HepG2 (cell line): ENCODE data around the gene RPS6KC1. TPM values are rescaled to one million over a fixed set of nuclear protein-coding genes. Genes with fewer than 3 reads are reported as not detected.

Source experiments
- CEBPG ChIP-seq: IDR thresholded peaks from 2 replicates; pipeline ENCODE4 v1.6.1; 2016
- EP300 ChIP-seq, 3 experiments: sonication (generic) in 1 of 3; formaldehyde crosslinking in 1 of 3; IDR thresholded peaks; 2 replicates each; pipeline versions ENCODE4 v1.5.1 to v1.6.1; 2011 to 2020; ENCODE audit warnings: low read depth in 2 of 3, low read length in 2 of 3, borderline replicate concordance in 1 of 3, improper control_type of control experiment in 1 of 3, mild to moderate bottlenecking in 1 of 3, missing genetic modification reagents in 1 of 3, moderate library complexity in 1 of 3
- MXD4 ChIP-seq: IDR thresholded peaks from 2 replicates; pipeline ENCODE4 v1.6.1; 2016; ENCODE audit warnings: mild to moderate bottlenecking, missing biosample characterization, missing genetic modification reagents
- MYC ChIP-seq: sonication (generic); formaldehyde crosslinking; IDR thresholded peaks from 2 replicates; pipeline ENCODE4 v1.9.0; 2021; ENCODE audit warnings: missing genetic modification reagents, borderline replicate concordance
- TBL1XR1 ChIP-seq: fragments of 150-350 bp; IDR thresholded peaks from 2 replicates; pipeline ENCODE4 v1.6.1; 2014; ENCODE audit warnings: borderline replicate concordance, low read length; ENCODE audit not compliant: partially characterized antibody
- XRCC5 ChIP-seq: fragments of 200-400 bp; formaldehyde crosslinking; optimal IDR thresholded peaks from 2 replicates; pipeline ENCODE3; 2017; ENCODE audit warnings: mild to moderate bottlenecking, low read length
- ZNF354B ChIP-seq: sonication (generic); formaldehyde crosslinking; IDR thresholded peaks from 2 replicates; pipeline ENCODE4 v1.8.0; 2022; ENCODE audit warnings: mild to moderate bottlenecking, missing genetic modification reagents
- ZNF567 ChIP-seq: sonication (generic); formaldehyde crosslinking; IDR thresholded peaks from 2 replicates; pipeline ENCODE4 v1.8.1; 2023; ENCODE audit warnings: mild to moderate bottlenecking, missing genetic modification reagents, borderline replicate concordance
- ZNF768 ChIP-seq: sonication (generic); formaldehyde crosslinking; IDR thresholded peaks from 2 replicates; pipeline ENCODE4 v1.4.0; 2020; ENCODE audit warnings: missing genetic modification reagents
- polyA plus RNA-seq, 8 experiments: library from polyadenylated mRNA; depleted of rRNA in 3 of 8; stranded (reverse) in 7 of 8; unstranded in 1 of 8; fragments of >200 nt; fragmentation: Illumina TruSeq in 4 of 8; extraction: Trizol in 4 of 8; gene quantifications; 2 replicates each; pipeline versions ENCODE4 v1.2.1 to v1.2.3, GENCODE V29; 2011 to 2016; ENCODE audit warnings: low read depth in 4 of 8, missing spikeins in 1 of 8, mixed read lengths in 1 of 8; ENCODE audit not compliant: insufficient read depth in 1 of 8
- total RNA-seq, 5 experiments: library from RNA; depleted of rRNA; stranded (reverse); fragments of >200 nt; fragmentation: Illumina TruSeq; extraction: Trizol; gene quantifications; 2 replicates each; pipeline ENCODE4 v1.2.3, GENCODE V29; 2016; ENCODE audit warnings: low read depth in 1 of 5
- TF ChIP-seq, protein P1 (sequence below): sonication (generic); formaldehyde crosslinking; IDR thresholded peaks from 2 replicates; pipeline ENCODE4 v1.4.0; 2020; ENCODE audit warnings: missing genetic modification reagents
- TF ChIP-seq, protein P2 (sequence below): sonication (generic); formaldehyde crosslinking; IDR thresholded peaks from 2 replicates; pipeline ENCODE4 v1.4.0; 2020; ENCODE audit warnings: missing genetic modification reagents
- TF ChIP-seq, protein P3 (sequence below): sonication (generic); IDR thresholded peaks from 2 replicates; pipeline ENCODE4 v1.6.1; 2016; ENCODE audit warnings: low read depth, borderline replicate concordance
- TF ChIP-seq, protein P4 (sequence below): sonication (generic); formaldehyde crosslinking; IDR thresholded peaks from 2 replicates; pipeline ENCODE4 v1.5.0; 2020; ENCODE audit warnings: missing genetic modification reagents
- TF ChIP-seq, protein P5 (sequence below): sonication (generic); formaldehyde crosslinking; IDR thresholded peaks from 2 replicates; pipeline ENCODE4 v1.5.0; 2020; ENCODE audit warnings: missing genetic modification reagents
- TF ChIP-seq, protein P6 (sequence below): sonication (generic); formaldehyde crosslinking; IDR thresholded peaks from 2 replicates; pipeline ENCODE4 v1.4.0; 2020; ENCODE audit warnings: mild to moderate bottlenecking, missing genetic modification reagents

RPS6KC1 gene
- total and polyA plus RNA-seq, 2 of the 13 experiments (the other 11 are each of a cell fraction or from before 2014, with no cell fraction given), result 11.0 to 25.2 TPM

DNA sequence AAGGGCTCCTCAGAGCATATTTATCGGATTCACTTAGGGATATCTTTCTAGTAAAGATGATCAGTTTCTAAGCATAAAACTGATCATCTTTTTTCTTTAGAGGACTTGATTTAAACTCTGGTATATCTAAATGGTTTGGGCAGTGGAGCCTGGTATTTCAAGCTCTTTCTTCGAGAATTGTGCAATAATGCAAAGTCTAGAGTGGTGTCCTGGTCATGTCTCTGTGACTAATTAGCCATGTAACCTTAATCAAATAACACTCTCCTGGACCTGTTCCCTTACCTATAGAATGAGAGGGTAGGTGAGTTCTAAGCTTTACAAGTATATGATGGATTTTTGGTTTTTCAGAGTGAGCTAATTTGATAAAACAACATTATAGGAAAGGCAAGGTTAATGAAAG, 225.2 kb downstream of the RPS6KC1 start (continued):
- TF ChIP-seq, protein P1, sequence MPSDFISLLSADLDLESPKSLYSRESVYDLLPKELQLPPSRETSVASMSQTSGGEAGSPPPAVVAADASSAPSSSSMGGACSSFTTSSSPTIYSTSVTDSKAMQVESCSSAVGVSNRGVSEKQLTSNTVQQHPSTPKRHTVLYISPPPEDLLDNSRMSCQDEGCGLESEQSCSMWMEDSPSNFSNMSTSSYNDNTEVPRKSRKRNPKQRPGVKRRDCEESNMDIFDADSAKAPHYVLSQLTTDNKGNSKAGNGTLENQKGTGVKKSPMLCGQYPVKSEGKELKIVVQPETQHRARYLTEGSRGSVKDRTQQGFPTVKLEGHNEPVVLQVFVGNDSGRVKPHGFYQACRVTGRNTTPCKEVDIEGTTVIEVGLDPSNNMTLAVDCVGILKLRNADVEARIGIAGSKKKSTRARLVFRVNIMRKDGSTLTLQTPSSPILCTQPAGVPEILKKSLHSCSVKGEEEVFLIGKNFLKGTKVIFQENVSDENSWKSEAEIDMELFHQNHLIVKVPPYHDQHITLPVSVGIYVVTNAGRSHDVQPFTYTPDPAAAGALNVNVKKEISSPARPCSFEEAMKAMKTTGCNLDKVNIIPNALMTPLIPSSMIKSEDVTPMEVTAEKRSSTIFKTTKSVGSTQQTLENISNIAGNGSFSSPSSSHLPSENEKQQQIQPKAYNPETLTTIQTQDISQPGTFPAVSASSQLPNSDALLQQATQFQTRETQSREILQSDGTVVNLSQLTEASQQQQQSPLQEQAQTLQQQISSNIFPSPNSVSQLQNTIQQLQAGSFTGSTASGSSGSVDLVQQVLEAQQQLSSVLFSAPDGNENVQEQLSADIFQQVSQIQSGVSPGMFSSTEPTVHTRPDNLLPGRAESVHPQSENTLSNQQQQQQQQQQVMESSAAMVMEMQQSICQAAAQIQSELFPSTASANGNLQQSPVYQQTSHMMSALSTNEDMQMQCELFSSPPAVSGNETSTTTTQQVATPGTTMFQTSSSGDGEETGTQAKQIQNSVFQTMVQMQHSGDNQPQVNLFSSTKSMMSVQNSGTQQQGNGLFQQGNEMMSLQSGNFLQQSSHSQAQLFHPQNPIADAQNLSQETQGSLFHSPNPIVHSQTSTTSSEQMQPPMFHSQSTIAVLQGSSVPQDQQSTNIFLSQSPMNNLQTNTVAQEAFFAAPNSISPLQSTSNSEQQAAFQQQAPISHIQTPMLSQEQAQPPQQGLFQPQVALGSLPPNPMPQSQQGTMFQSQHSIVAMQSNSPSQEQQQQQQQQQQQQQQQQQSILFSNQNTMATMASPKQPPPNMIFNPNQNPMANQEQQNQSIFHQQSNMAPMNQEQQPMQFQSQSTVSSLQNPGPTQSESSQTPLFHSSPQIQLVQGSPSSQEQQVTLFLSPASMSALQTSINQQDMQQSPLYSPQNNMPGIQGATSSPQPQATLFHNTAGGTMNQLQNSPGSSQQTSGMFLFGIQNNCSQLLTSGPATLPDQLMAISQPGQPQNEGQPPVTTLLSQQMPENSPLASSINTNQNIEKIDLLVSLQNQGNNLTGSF, result no peak
- TF ChIP-seq, protein P2, sequence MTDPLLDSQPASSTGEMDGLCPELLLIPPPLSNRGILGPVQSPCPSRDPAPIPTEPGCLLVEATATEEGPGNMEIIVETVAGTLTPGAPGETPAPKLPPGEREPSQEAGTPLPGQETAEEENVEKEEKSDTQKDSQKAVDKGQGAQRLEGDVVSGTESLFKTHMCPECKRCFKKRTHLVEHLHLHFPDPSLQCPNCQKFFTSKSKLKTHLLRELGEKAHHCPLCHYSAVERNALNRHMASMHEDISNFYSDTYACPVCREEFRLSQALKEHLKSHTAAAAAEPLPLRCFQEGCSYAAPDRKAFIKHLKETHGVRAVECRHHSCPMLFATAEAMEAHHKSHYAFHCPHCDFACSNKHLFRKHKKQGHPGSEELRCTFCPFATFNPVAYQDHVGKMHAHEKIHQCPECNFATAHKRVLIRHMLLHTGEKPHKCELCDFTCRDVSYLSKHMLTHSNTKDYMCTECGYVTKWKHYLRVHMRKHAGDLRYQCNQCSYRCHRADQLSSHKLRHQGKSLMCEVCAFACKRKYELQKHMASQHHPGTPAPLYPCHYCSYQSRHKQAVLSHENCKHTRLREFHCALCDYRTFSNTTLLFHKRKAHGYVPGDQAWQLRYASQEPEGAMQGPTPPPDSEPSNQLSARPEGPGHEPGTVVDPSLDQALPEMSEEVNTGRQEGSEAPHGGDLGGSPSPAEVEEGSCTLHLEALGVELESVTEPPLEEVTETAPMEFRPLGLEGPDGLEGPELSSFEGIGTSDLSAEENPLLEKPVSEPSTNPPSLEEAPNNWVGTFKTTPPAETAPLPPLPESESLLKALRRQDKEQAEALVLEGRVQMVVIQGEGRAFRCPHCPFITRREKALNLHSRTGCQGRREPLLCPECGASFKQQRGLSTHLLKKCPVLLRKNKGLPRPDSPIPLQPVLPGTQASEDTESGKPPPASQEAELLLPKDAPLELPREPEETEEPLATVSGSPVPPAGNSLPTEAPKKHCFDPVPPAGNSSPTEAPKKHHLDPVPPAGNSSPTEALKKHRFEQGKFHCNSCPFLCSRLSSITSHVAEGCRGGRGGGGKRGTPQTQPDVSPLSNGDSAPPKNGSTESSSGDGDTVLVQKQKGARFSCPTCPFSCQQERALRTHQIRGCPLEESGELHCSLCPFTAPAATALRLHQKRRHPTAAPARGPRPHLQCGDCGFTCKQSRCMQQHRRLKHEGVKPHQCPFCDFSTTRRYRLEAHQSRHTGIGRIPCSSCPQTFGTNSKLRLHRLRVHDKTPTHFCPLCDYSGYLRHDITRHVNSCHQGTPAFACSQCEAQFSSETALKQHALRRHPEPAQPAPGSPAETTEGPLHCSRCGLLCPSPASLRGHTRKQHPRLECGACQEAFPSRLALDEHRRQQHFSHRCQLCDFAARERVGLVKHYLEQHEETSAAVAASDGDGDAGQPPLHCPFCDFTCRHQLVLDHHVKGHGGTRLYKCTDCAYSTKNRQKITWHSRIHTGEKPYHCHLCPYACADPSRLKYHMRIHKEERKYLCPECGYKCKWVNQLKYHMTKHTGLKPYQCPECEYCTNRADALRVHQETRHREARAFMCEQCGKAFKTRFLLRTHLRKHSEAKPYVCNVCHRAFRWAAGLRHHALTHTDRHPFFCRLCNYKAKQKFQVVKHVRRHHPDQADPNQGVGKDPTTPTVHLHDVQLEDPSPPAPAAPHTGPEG (CRISPR knock-in tag), result no peak
- TF ChIP-seq MYC (CRISPR knock-in tag) (no peak), ZNF354B (no peak), XRCC5 (no peak), ZNF768 (no peak), MXD4 (no peak), EP300 (IDR thresholded peaks at IDR 0.05; ENCODE audit: low read depth in 2 of 2, low read length in 2 of 2) (peak; percentile 16 to 51; a peak in 2 of 4 replicates), EP300 (CRISPR knock-in tag; IDR thresholded peaks at IDR 0.05; ENCODE audit: borderline replicate concordance) (no peak), ZNF567 (CRISPR knock-in tag) (no peak), CEBPG (CRISPR knock-in tag) (peak; percentile 94), TBL1XR1 (no peak)
- TF ChIP-seq, protein P3, sequence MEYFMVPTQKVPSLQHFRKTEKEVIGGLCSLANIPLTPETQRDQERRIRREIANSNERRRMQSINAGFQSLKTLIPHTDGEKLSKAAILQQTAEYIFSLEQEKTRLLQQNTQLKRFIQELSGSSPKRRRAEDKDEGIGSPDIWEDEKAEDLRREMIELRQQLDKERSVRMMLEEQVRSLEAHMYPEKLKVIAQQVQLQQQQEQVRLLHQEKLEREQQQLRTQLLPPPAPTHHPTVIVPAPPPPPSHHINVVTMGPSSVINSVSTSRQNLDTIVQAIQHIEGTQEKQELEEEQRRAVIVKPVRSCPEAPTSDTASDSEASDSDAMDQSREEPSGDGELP, result no peak
- TF ChIP-seq, protein P4, sequence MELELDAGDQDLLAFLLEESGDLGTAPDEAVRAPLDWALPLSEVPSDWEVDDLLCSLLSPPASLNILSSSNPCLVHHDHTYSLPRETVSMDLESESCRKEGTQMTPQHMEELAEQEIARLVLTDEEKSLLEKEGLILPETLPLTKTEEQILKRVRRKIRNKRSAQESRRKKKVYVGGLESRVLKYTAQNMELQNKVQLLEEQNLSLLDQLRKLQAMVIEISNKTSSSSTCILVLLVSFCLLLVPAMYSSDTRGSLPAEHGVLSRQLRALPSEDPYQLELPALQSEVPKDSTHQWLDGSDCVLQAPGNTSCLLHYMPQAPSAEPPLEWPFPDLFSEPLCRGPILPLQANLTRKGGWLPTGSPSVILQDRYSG (CRISPR knock-in tag), result no peak
- TF ChIP-seq, protein P5, sequence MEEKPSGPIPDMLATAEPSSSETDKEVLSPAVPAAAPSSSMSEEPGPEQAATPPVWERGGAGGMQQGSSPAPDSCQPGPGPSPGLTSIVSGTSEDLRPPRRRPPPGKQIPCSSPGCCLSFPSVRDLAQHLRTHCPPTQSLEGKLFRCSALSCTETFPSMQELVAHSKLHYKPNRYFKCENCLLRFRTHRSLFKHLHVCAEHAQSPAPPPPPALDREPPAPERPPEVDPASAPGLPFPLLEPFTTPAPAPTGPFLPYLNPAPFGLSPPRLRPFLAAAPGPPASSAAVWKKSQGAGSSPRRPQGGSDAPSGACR (CRISPR knock-in tag), result no peak
- TF ChIP-seq, protein P6, sequence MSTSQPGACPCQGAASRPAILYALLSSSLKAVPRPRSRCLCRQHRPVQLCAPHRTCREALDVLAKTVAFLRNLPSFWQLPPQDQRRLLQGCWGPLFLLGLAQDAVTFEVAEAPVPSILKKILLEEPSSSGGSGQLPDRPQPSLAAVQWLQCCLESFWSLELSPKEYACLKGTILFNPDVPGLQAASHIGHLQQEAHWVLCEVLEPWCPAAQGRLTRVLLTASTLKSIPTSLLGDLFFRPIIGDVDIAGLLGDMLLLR (CRISPR knock-in tag), result no peak
